HG02759 (cell line): Measurements from ENCODE around the gene SNX30.
A peak's percentile ranks its signal among the peaks of the same experiment; 100 is the strongest.

ENCODE experiments used
- ATAC-seq: cut with Tn5 transposase; IDR thresholded peaks from one replicate; pipeline ENCODE4 v1.9.1; 2021; ENCODE audit warnings: mild to moderate bottlenecking, moderate library complexity; ENCODE audit not compliant: unreplicated experiment

SNX30 gene

GRCh38 chr9:112817860-112818203, 67.3 kb downstream of the SNX30 start:
- ATAC-seq = peak; percentile 76

GRCh38 chr9:112819635-112820496, 69.3 kb downstream of the SNX30 start:
- peak; percentile 49 for ATAC-seq

DNA sequence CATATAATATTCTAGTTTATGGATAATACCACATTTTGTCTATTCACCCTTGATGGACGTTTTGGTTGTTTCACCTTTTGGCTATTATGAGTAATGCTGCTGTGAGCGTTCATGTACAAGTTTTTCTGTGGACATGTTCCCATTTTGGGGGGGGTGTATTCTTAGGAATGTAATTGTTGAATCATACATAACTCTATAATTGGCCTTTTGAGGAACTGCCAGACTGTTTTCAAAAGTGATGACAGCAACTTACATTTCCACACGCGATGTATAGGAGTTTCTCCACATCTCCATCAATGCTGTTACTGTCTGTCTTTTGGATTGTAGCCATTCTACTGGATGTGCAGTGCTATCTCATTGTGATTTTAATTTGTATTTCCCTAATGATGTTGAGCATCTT, 70.3 kb downstream of the SNX30 start:
- ATAC-seq = no peak

- ATAC-seq = no peak
These were observed 72.1 kb downstream of the SNX30 start for GRCh38 chr9:112822618-112823017.

DNA sequence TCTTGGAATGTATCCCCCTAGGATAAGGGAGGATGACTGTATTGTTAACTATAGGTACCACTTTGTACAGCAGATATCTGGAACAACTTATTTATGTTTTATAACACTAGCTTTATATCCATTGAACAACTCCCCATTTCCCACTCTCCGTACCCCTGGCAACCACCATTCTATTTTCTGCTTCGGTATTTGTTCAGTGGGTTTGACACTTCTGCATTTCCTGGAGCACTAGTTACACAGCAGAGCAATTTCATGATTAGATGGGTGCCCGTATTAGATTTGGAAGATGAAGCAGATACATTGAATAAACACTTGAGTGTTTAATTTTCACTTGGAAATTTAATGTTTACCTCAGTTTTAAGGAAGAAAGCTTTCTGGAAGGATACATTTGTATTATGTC, 72.7 kb downstream of the SNX30 start:
- no peak for ATAC-seq

DNA sequence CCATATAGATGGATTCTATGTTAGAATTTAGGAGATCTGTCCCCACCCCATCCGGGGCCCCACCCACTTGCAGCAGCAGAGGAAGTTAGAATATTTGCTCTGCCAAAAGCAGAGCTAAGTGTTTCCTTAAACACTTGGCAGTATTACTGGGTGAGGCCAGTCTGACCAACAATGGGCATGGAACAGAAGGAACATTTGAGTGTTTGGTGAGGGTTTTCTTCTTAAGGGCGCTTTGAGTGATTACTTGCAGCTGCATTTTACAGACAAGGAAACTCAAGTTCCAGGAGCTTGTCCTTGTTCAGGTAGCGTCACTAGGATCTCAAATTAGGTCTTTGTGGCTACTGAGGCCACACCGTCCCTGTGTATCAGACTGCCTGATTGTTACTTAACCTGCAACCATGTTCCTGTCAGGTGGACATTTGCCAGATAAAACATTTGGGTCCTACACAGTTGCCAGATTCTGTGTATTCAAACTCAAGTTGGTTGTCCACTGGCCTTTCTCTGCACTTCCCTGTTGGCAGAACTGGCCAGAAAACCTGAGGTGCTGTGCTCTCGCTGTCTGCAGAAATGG, 80.8 kb downstream of the SNX30 start:
- ATAC-seq = no peak

DNA sequence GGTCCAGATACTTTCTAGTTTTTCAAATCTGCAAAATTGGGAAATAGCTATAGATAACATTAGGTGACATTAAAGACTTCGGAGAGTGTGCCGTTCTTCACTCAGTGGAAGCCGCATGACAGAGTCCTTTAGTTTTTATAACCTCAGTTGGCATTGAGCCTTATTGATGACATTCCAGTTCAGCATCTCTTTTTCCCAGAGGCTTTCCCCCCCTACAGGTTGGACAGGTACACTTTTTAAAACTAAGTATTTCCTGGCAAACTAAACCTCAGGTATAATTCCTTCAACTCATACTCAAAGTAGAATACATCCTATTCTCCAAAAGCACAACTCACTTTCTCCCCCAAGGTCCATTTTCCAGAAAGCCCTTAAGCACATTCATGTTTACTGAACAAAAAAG, 81.4 kb downstream of the SNX30 start:
- ATAC-seq = no peak

DNA sequence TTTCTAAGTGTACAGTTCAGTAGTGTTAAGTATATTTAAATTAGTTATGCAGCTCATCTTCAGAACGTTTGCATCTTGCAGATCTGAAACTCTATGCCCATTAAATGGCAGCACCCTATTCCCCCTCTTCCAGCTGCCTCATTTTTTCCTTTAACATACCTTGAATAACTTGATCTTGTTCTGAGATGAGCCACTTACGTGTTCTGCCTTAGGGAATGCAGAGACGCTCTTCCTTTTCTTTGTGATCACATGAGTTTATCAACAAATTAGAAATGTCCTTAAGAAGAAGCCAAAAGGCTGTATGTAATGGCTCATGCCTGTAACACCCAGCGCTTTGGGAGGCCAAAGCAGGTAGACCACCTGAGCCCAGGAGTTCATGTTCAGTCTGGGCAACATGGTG, 82.5 kb downstream of the SNX30 start:
- ATAC-seq = no peak

DNA sequence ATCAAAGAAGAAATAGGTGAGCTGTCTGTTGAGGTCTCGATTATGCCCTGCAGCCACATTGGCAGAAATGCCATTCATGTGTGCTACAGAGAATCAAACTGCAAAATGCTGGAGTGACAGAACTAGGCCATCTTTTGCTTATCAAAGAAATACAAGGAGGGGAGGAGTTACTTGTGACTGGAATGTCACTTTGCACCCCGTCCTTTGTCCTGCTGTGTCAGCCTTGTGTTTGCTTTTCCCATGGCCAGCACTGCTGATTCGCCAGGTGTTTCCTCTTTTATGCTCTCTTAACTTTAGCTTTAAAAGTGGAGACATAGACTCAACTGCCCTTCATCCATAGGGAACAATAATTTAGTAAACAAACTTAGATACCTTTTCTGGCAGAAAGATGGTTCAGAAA, 85.8 kb downstream of the SNX30 start:
- ATAC-seq = no peak

- ATAC-seq = no peak
These were observed 87.8 kb downstream of the SNX30 start for GRCh38 chr9:112838342-112838741.

GRCh38 chr9:112839331-112839730, 88.8 kb downstream of the SNX30 start:
- no peak for ATAC-seq

GRCh38 chr9:112841261-112841660, 90.7 kb downstream of the SNX30 start:
- no peak for ATAC-seq

- no peak for ATAC-seq
These were observed 92.0 kb downstream of the SNX30 start for GRCh38 chr9:112842555-112842954.

DNA sequence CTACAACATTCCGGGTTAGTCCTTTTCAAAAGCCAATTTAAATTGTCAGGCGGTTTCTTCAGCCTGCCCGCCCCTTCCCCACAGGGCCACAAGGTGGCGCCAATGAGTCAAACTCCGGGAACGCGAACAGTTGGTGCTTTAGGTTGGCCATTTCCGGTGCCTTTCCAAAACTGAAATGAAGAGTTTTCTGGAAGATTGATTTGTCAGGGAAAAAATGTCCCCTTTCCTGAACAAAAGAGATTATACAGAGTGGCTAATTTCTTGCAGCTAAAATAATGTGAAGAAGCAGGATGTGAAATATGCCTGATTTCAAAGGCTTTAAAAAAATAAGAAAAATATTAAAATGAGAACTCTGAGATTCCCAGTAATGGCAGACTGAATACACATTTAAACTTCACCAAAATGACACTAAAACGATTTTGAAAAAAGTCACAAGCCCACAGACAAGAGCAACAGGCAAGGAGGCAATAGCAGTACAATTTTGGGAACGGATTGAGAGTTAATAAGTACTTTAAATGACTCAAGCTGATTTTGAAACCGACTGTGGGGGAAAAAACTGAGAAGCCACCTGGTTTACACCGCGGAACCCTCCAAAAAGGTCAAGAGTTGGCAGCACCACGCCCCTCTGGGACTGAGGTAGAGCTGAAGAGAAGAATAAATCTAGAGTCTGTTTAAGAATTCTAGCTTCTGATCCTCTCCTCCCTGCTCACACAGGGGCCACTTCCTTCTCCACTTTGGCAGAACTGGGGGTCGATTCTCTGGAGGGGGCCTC, 94.4 kb downstream of the SNX30 start:
- ATAC-seq = peak; percentile 80

GRCh38 chr9:112846528-112847488, 96.2 kb downstream of the SNX30 start:
- no peak for ATAC-seq

DNA sequence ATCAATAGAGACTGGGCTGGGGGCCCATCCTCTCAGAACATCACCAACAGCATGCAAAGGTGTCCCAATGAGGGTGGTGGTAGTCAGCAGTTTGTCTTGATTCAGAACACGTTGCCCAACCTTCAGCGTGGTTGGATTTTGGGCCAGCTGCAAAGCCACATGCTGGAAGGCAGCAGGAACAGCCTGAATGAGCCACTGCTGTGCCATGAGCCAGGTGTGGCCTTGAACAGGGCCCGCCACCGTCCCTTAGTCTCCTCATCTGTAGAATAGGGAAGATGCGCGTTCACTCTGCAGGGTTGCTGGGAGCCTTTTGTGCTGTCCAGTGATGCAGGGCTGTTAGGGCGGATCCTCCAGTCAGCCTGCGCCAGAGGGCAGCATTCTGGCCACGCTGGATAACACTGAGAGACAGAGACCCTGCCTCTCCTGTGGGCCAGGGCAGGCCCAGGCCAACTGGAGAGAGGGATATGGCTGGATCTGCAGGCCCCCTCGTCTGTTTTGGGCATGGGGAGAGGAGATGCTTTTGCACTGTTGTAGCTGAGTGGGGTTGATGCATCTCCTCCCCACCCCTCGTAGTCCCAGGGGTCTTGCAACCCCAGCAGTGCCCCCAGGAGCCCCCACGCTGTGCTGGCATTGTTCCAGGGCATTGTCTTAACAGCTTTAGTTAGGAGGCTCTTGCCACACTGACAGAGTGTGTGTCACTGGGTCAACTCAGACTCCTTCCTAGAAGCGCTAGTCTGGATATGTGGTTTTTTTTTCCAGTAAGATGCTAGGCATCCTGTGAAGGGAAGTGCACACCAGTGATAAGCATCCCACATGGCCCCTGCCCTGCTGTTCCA, 98.0 kb downstream of the SNX30 start:
- ATAC-seq = no peak

GRCh38 chr9:112849363-112849922, 98.9 kb downstream of the SNX30 start:
- ATAC-seq = no peak

DNA sequence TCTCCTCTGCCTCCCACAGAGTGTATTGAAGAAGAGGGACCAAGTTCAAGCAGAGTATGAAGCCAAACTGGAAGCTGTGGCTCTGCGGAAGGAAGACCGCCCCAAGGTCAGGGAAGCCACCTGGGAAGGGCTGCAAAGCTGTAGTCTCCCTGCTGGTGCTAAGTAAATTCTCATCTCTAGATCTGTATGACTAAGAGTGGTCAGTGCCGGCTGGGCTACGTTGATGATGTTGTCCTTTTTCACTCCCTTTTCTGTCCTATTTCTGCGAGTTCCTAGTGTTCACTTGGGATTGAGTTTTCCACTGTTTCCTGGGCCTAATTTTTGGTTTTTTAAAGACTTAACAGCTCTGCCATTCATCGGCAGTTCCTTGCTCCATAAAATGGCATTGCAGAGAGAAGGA, 100.3 kb downstream of the SNX30 start:
- no peak for ATAC-seq

- ATAC-seq = no peak
These were observed 102.4 kb downstream of the SNX30 start for GRCh38 chr9:112852741-112853504.
